H1 (cell line): ENCODE data around the gene OGDH. TPM values are rescaled to one million over a fixed set of nuclear protein-coding genes. Genes with fewer than 3 reads are reported as not detected.
"Not testable (repeated sequence)": the region's sequence is repeated elsewhere in the genome, so short reads cannot be mapped to it uniquely, and the experiment has no call there.

Source experiments
- CTCF ChIA-PET: fragments of 300-600 bp; sonication (Branson Sonifier 250); formaldehyde crosslinking; loops from one replicate; lab custom pipeline; 2021; ENCODE audit not compliant: partially characterized antibody; lab: Charles Lee
- POLR2A ChIA-PET: fragments of 300-600 bp; sonication (Branson Sonifier 250); formaldehyde crosslinking; loops from one replicate; lab custom pipeline; 2021; ENCODE audit warnings: inconsistent platforms; ENCODE audit not compliant: partially characterized antibody; lab: Charles Lee
- DNase-seq, 2 experiments: peaks; one replicate each; pipeline versions ENCODE4 v3.0.0 to v3.0.0-alpha.2; 2010 to 2022; ENCODE audit warnings: low spot score in 2 of 2, low read depth in 1 of 2, mixed read lengths in 1 of 2
- FAIRE-seq: peaks from 2 replicates; lab custom pipeline; 2011; peaks lifted over from hg19 to GRCh38; lab: Jason Lieb, UNC
- H2AFZ ChIP-seq: 2 replicates; pipeline ENCODE4 v1.8.1; 2012; ENCODE audit warnings: low read length, inconsistent platforms
- H2AK5ac ChIP-seq: 2 replicates; pipeline ENCODE4 v1.6.1; 2013; ENCODE audit warnings: low read depth, low read length
- H2BK120ac ChIP-seq: replicated peaks from 2 replicates; pipeline ENCODE3; 2013; ENCODE audit warnings: low read depth, low read length, inconsistent platforms
- H2BK12ac ChIP-seq: 2 replicates; pipeline ENCODE4 v1.6.1; 2013; ENCODE audit warnings: low read depth, low read length
- H2BK15ac ChIP-seq: 2 replicates; pipeline ENCODE4 v1.6.1; 2013; ENCODE audit warnings: low read length
- H2BK20ac ChIP-seq: 2 replicates; pipeline ENCODE4 v1.6.1; 2013; ENCODE audit warnings: low read length
- H2BK5ac ChIP-seq: 2 replicates; pipeline ENCODE4 v1.6.1; 2013; ENCODE audit warnings: low read depth, low read length
- H3K14ac ChIP-seq: 2 replicates; pipeline ENCODE4 v1.6.1; 2013; ENCODE audit warnings: inconsistent platforms; ENCODE audit not compliant: insufficient read length
- H3K18ac ChIP-seq: 2 replicates; pipeline ENCODE4 v1.6.1; 2013; ENCODE audit warnings: low read length; ENCODE audit errors: extremely low read depth
- H3K23ac ChIP-seq: 2 replicates; pipeline ENCODE4 v1.6.1; 2013; ENCODE audit warnings: inconsistent platforms; ENCODE audit not compliant: insufficient read length
- H3K23me2 ChIP-seq: 2 replicates; pipeline ENCODE4 v1.6.1; 2013; ENCODE audit warnings: low read depth, low read length
- H3K27ac ChIP-seq: 2 replicates; pipeline ENCODE4 v1.6.1; 2011; ENCODE audit warnings: low read depth, low read length, inconsistent platforms
- H3K27me3 ChIP-seq, 4 experiments: replicated peaks in 1 of 4; 1 replicate in 1 of 4; 2 replicates in 3 of 4; pipeline versions ENCODE4 v1.6.1 to v1.8.1; 2011 to 2013; ENCODE audit warnings: low read length in 3 of 4, mild to moderate bottlenecking in 3 of 4, inconsistent platforms in 2 of 4, mixed read lengths in 2 of 4, moderate library complexity in 1 of 4; ENCODE audit not compliant: control insufficient read depth in 3 of 4, insufficient read depth in 3 of 4; ENCODE audit errors: extremely low read depth in 1 of 4
- H3K36me3 ChIP-seq, 4 experiments: 2 replicates each; pipeline versions ENCODE4 v1.6.1 to v1.8.1; 2011 to 2013; ENCODE audit warnings: mild to moderate bottlenecking in 4 of 4, low read length in 3 of 4, moderate library complexity in 2 of 4, control low read depth in 1 of 4, inconsistent platforms in 1 of 4; ENCODE audit not compliant: insufficient read depth in 4 of 4, control insufficient read depth in 2 of 4
- H3K4ac ChIP-seq: replicated peaks from 2 replicates; pipeline ENCODE3; 2013; ENCODE audit warnings: low read length, low read depth, mixed read lengths, inconsistent platforms; ENCODE audit not compliant: insufficient read length
- H3K4me1 ChIP-seq, 4 experiments: replicated peaks in 1 of 4; 1 replicate in 1 of 4; 2 replicates in 3 of 4; pipeline versions ENCODE4 v1.6.1 to v1.8.1; 2011 to 2013; ENCODE audit warnings: low read length in 3 of 4, inconsistent platforms in 2 of 4, mixed read lengths in 1 of 4; ENCODE audit not compliant: insufficient read depth in 4 of 4, control insufficient read depth in 3 of 4
- H3K4me2 ChIP-seq, 2 experiments: 2 replicates each; pipeline versions ENCODE4 v1.6.1 to v1.8.1; 2011 to 2013; ENCODE audit warnings: low read depth in 2 of 2, low read length in 2 of 2, control low read depth in 1 of 2, inconsistent platforms in 1 of 2, mild to moderate bottlenecking in 1 of 2; ENCODE audit not compliant: insufficient read depth in 1 of 2
- H3K4me3 ChIP-seq, 4 experiments: fragments of 200-600, 300-600 bp in 1 of 4; sonication (generic), shearing (Covaris generic), sonication (Bioruptor Twin) in 1 of 4; 2 replicates each; pipeline versions ENCODE4 v1.5.1 to v1.8.1; 2011 to 2016; ENCODE audit warnings: low read length in 4 of 4, low read depth in 3 of 4, control low read depth in 2 of 4, inconsistent platforms in 2 of 4, mild to moderate bottlenecking in 2 of 4, mixed read lengths in 1 of 4, moderate library complexity in 1 of 4; ENCODE audit not compliant: insufficient read depth in 2 of 4; ENCODE audit errors: extremely low read depth in 1 of 4
- H3K56ac ChIP-seq: replicated peaks from 2 replicates; pipeline ENCODE3; 2013; ENCODE audit warnings: low read depth, mild to moderate bottlenecking, mixed read lengths, low read length, inconsistent platforms; ENCODE audit not compliant: insufficient read length
- H3K79me1 ChIP-seq: 2 replicates; pipeline ENCODE4 v1.6.1; 2013; ENCODE audit warnings: low read depth, low read length, control low read depth
- H3K79me2 ChIP-seq, 2 experiments: 2 replicates each; pipeline versions ENCODE4 v1.6.1 to v1.8.1; 2012 to 2013; ENCODE audit warnings: low read length in 2 of 2, mild to moderate bottlenecking in 2 of 2, inconsistent platforms in 1 of 2; ENCODE audit not compliant: insufficient read depth in 2 of 2, control insufficient read depth in 1 of 2
- H3K9ac ChIP-seq, 4 experiments: replicated peaks in 1 of 4; 1 replicate in 1 of 4; 2 replicates in 3 of 4; pipeline versions ENCODE4 v1.6.1 to v1.8.1; 2011 to 2013; ENCODE audit warnings: low read depth in 3 of 4, low read length in 3 of 4, control low read depth in 2 of 4, mild to moderate bottlenecking in 2 of 4, moderate library complexity in 2 of 4, inconsistent platforms in 1 of 4; ENCODE audit errors: extremely low read depth in 1 of 4
- H3K9me3 ChIP-seq, 2 experiments: 2 replicates each; pipeline versions ENCODE4 v1.6.1 to v1.8.1; 2012 to 2013; ENCODE audit warnings: mild to moderate bottlenecking in 2 of 2, moderate library complexity in 2 of 2, control low read depth in 1 of 2, inconsistent platforms in 1 of 2, low read depth in 1 of 2, low read length in 1 of 2, mixed read lengths in 1 of 2; ENCODE audit not compliant: insufficient read depth in 2 of 2
- H4K20me1 ChIP-seq, 2 experiments: replicated peaks in 1 of 2; 2 replicates each; pipeline versions ENCODE3 to v1.8.1; 2011 to 2013; ENCODE audit warnings: inconsistent platforms in 2 of 2, low read length in 2 of 2, mild to moderate bottlenecking in 1 of 2; ENCODE audit not compliant: insufficient read depth in 2 of 2, control insufficient read depth in 1 of 2
- H4K5ac ChIP-seq: 2 replicates; pipeline ENCODE4 v1.6.1; 2013; ENCODE audit warnings: low read length, low read depth, mixed read lengths, inconsistent platforms; ENCODE audit not compliant: insufficient read length
- H4K8ac ChIP-seq: 2 replicates; pipeline ENCODE4 v1.8.0; 2013; ENCODE audit warnings: mild to moderate bottlenecking, moderate library complexity, low read length, inconsistent platforms; ENCODE audit not compliant: insufficient read depth; ENCODE audit errors: extremely low read depth
- H4K91ac ChIP-seq: replicated peaks from 2 replicates; pipeline ENCODE3; 2013; ENCODE audit warnings: low read length, mixed read lengths, inconsistent platforms; ENCODE audit not compliant: insufficient read length
- WGBS, 2 experiments: shearing (Covaris generic) in 1 of 2; methylation state at CpG; one replicate each; pipeline versions ENCODE4 v1.1.6 to v1.1.7; 2013 to 2015; ENCODE audit warnings: low lambda C conversion rate in 2 of 2, mixed read lengths in 2 of 2, inconsistent platforms in 1 of 2, low coverage in 1 of 2, missing lambda C conversion rate in 1 of 2; ENCODE audit not compliant: insufficient replicate concordance in 2 of 2, insufficient coverage in 1 of 2, insufficient read length in 1 of 2; ENCODE audit errors: extremely low coverage in 1 of 2, missing lambda C conversion rate in 1 of 2; 5-methylcytosine and 5-hydroxymethylcytosine counted together
- polyA plus RNA-seq, 7 experiments: library from polyadenylated mRNA; depleted of rRNA in 3 of 7; stranded (reverse) in 5 of 7; unstranded in 2 of 7; fragments of >200 nt in 5 of 7; fragments of 200-250 nt in 2 of 7; gene quantifications; 1 replicate in 5 of 7; 2 replicates in 1 of 7; 4 replicates in 1 of 7; pipeline versions ENCODE4 v1.2.1 to v1.2.3, GENCODE V29; 2011 to 2013; ENCODE audit warnings: missing spikeins in 2 of 7, mixed read lengths in 2 of 7
- total RNA-seq: library from RNA; stranded (reverse); fragmentation: NEBNext Ultra II Directional; extraction: Animal tissue kit (Norgen Biotek cat#: 25700); gene quantifications from 2 replicates; pipeline ENCODE4 v1.2.1, GENCODE V29; 2021

OGDH gene
- total and polyA plus RNA-seq, 2 of the 8 experiments (the other 6 are each of a cell fraction or from before 2014, with no cell fraction given): 71.6 to 91.6 TPM

- not testable (repeated sequence) for H3K4me1 ChIP-seq, H3K14ac ChIP-seq, H3K23me2 ChIP-seq, H3K27ac ChIP-seq, H3K9ac ChIP-seq, H3K79me2 ChIP-seq, H2BK5ac ChIP-seq, H4K5ac ChIP-seq, H2BK12ac ChIP-seq, H3K27me3 ChIP-seq, H3K4me2 ChIP-seq, H3K9me3 ChIP-seq, H3K4me3 ChIP-seq, H2BK20ac ChIP-seq, H3K4ac ChIP-seq, H2BK15ac ChIP-seq, H4K8ac ChIP-seq, H3K56ac ChIP-seq, H3K18ac ChIP-seq, H4K91ac ChIP-seq, FAIRE-seq, DNase-seq, H2AK5ac ChIP-seq, H2AFZ ChIP-seq, H3K23ac ChIP-seq, H3K79me1 ChIP-seq, H2BK120ac ChIP-seq, H4K20me1 ChIP-seq
- ChIA-PET CTCF (interaction anchor here (0.8 to 1.4 kb wide), 4 partner anchors 34 to 83 kb away, joined by 3 read pairs; no protein-coding TSS in a partner anchor), POLR2A (interaction anchor here (0.9 to 1.3 kb wide), 3 partner anchors 10 to 93 kb away, joined by 3 read pairs; partner anchors contain the start of gene OGDH)
- WGBS, 2 experiments: 88% methylated on average over 2 of the region's 2 CpGs; no CpG with 5 or more reads in 1 of the 2 experiments
- peaks cover 9 to 41% (median 22%) of the 10 kb centered on the region in 4 experiments for H3K36me3 ChIP-seq
Observed at GRCh38 chr7:44699598-44699997, 93.2 kb downstream of the OGDH start.
